Lower leg skin (tissue), 4 donors: ENCODE measurements around the gene TNPO3. TPM values are rescaled to one million over a fixed set of nuclear protein-coding genes. Genes with fewer than 3 reads are reported as not detected.

Source experiments
- DNase-seq, 2 donors: peaks; one replicate each; pipeline ENCODE4 v3.0.0-alpha.2; 2019; ENCODE audit warnings: low spot score in 2 of 2
- H3K4me3 ChIP-seq: fragments of 200-600 bp; sonication (generic); 2 replicates; pipeline ENCODE4 v1.5.1; 2017; ENCODE audit warnings: mild to moderate bottlenecking, low read depth; ENCODE audit not compliant: poor library complexity, severe bottlenecking
- CTCF ChIP-seq, 3 donors: fragments of 450-650 bp; IDR thresholded peaks; one replicate each; pipeline ENCODE4 v1.5.1; 2016; ENCODE audit warnings: antibody characterized with exemption in 3 of 3, mild to moderate bottlenecking in 3 of 3, moderate library complexity in 2 of 3
- POLR2A ChIP-seq, 2 donors: fragments of 450-650 bp; IDR thresholded peaks; one replicate each; pipeline ENCODE4 v1.6.1; 2016 to 2017; ENCODE audit warnings: antibody characterized with exemption in 2 of 2, mild to moderate bottlenecking in 1 of 2, moderate library complexity in 1 of 2
- WGBS, 2 donors: methylation state at CpG; one replicate each; pipeline ENCODE4 v1.1.5; 2018; 5-methylcytosine and 5-hydroxymethylcytosine counted together
- intact Hi-C: fragments of 100-400 bp; cut with DNase I; formaldehyde crosslinking; loops from one replicate; pipeline ENCODE4 v1.15.0; 2023; ENCODE audit warnings: low total_unique reads
- total RNA-seq, 4 donors: library from RNA; depleted of rRNA; stranded (reverse); fragments of >200 nt; gene quantifications; one replicate each; pipeline ENCODE4 v1.1.0, GENCODE V29; 2016

TNPO3 gene
- total RNA-seq, 4 donors from 2014 or later = 26.7 to 36.7 (median 31.0) TPM

GRCh38 chr7:128954150-128954549 is 100.8 kb downstream of the TNPO3 start:
- H3K4me3 ChIP-seq = no peak overlapping the region
- intact Hi-C loops = no loop called here
- TF ChIP-seq POLR2A (IDR thresholded peaks at IDR 0.05) (no peak), CTCF (IDR thresholded peaks at IDR 0.05) (no peak)
- 91 to 94% methylated on average over 2 of the region's 2 CpGs for WGBS, 2 donors
- no peak for DNase-seq

- intact Hi-C loops = no loop called here
- 62 to 72% methylated on average over 5 of the region's 5 CpGs for WGBS, 2 donors
- no peak overlapping the region for H3K4me3 ChIP-seq
- TF ChIP-seq POLR2A (IDR thresholded peaks at IDR 0.05) (no peak), CTCF (IDR thresholded peaks at IDR 0.05) (no peak)
- DNase-seq = no peak
Observed at GRCh38 chr7:128951296-128951695, 103.6 kb downstream of the TNPO3 start.

- intact Hi-C loops = no loop called here
Observed at GRCh38 chr7:128948976-128949760, 105.7 kb downstream of the TNPO3 start.

GRCh38 chr7:128948312-128948973 is 106.5 kb downstream of the TNPO3 start:
- intact Hi-C loops = no loop called here
- no peak for TF ChIP-seq CTCF (IDR thresholded peaks at IDR 0.05)
- TF ChIP-seq POLR2A (IDR thresholded peaks at IDR 0.05) = no peak
- no peak overlapping the region for H3K4me3 ChIP-seq
- DNase-seq = no peak
- WGBS, 2 donors = 73 to 76% methylated on average over 12 of the region's 12 CpGs

More at GRCh38 chr7:128948976-128949760, 105.7 kb downstream of the TNPO3 start:
- DNase-seq = no peak
- WGBS, 2 donors = 90 to 91% methylated on average over 4 of the region's 4 CpGs
- TF ChIP-seq POLR2A (IDR thresholded peaks at IDR 0.05) (no peak), CTCF (IDR thresholded peaks at IDR 0.05) (no peak)
- no peak overlapping the region for H3K4me3 ChIP-seq

- no peak for DNase-seq
- intact Hi-C loops = no loop called here
- TF ChIP-seq CTCF (IDR thresholded peaks at IDR 0.05) (no peak), POLR2A (IDR thresholded peaks at IDR 0.05) (no peak)
- no peak overlapping the region for H3K4me3 ChIP-seq
- 81 to 90% methylated on average over 4 to 7 of the region's 9 CpGs for WGBS, 2 donors
Observed at GRCh38 chr7:128947854-128948253, 107.1 kb downstream of the TNPO3 start.
